Vagina (tissue), 2 donors: ENCODE measurements around the gene TSHZ3. TPM values are rescaled to one million over a fixed set of nuclear protein-coding genes. Genes with fewer than 3 reads are reported as not detected.

Source experiments
- DNase-seq, 2 donors: peaks; one replicate each; pipeline ENCODE4 v3.0.0-alpha.2; 2017; ENCODE audit errors: extremely low spot score in 2 of 2
- H3K27ac ChIP-seq: fragments of 200-600 bp; sonication (generic); one replicate; pipeline ENCODE4 v1.5.1; 2019
- H3K27me3 ChIP-seq: fragments of 200-600 bp; sonication (generic); one replicate; pipeline ENCODE4 v1.5.1; 2019
- H3K36me3 ChIP-seq, 2 donors: fragments of 200-600 bp; sonication (generic); one replicate each; pipeline ENCODE4 v1.5.1; 2017 to 2019
- H3K4me1 ChIP-seq: fragments of 200-600 bp; sonication (generic); one replicate; pipeline ENCODE4 v1.5.1; 2019
- H3K4me3 ChIP-seq, 2 donors: fragments of 200-600 bp; sonication (generic); 1 replicate in 1 of 2; 2 replicates in 1 of 2; pipeline ENCODE4 v1.5.1; 2016 to 2019
- H3K9me3 ChIP-seq: fragments of 200-600 bp; sonication (generic); one replicate; pipeline ENCODE4 v1.5.1; 2019
- POLR2A ChIP-seq, 2 donors: fragments of 450-650 bp; IDR thresholded peaks; one replicate each; pipeline ENCODE4 v1.6.1; 2017; ENCODE audit warnings: antibody characterized with exemption in 2 of 2, mild to moderate bottlenecking in 2 of 2, moderate library complexity in 2 of 2
- POLR2AphosphoS5 ChIP-seq, 2 donors: sonication (generic); formaldehyde crosslinking; IDR thresholded peaks; one replicate each; pipeline ENCODE4 v1.9.0; 2017; ENCODE audit warnings: antibody characterized with exemption in 2 of 2, mild to moderate bottlenecking in 2 of 2, low read depth in 1 of 2; ENCODE audit not compliant: insufficient read depth in 1 of 2
- intact Hi-C: fragments of 100-400 bp; cut with DNase I; formaldehyde crosslinking; loops from one replicate; pipeline ENCODE4 v1.15.1; 2023
- total RNA-seq: library from RNA; depleted of rRNA; stranded (reverse); fragments of >200 nt; gene quantifications from one replicate; pipeline ENCODE4 v1.2.3, GENCODE V29; 2016
- TF ChIP-seq, protein P1 (sequence below), 3 experiments: fragments of 450-650 bp in 2 of 3; fragments of 200-600 bp in 1 of 3; sonication (generic) in 1 of 3; IDR thresholded peaks; one replicate each; pipeline ENCODE4 v1.5.1; 2017 to 2019; ENCODE audit warnings: antibody characterized with exemption in 3 of 3, mild to moderate bottlenecking in 2 of 3, moderate library complexity in 2 of 3

Gene TSHZ3
- total RNA-seq, 1 donor from 2014 or later: 13.5 TPM

DNA sequence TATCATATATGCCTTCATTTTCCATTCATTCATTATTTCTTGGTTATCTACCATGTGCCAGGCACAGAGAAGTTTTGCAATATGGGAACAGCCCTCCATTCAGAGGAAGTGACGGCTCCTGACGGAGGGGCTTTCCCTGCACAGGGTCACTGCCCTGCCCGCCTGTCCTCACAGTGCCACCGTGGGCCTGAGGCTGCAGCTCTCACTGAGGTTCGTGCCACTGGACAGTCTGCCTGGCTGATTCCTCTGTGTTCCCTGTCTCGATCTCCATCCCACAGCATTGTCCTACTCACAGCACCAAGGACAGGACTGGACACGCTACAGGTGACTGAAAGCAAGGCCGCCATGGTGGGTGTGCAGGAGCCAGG is 92.7 kb downstream of the TSHZ3 start:
- no peaks in the 10 kb centered on the region for H3K27me3 ChIP-seq
- H3K4me3 ChIP-seq: no peak overlapping the region
- TF ChIP-seq POLR2A (IDR thresholded peaks at IDR 0.05) (no peak), POLR2AphosphoS5 (IDR thresholded peaks at IDR 0.05; ENCODE audit: insufficient read depth in 1 of 2, low read depth in 1 of 2) (no peak)
- TF ChIP-seq, protein P1, sequence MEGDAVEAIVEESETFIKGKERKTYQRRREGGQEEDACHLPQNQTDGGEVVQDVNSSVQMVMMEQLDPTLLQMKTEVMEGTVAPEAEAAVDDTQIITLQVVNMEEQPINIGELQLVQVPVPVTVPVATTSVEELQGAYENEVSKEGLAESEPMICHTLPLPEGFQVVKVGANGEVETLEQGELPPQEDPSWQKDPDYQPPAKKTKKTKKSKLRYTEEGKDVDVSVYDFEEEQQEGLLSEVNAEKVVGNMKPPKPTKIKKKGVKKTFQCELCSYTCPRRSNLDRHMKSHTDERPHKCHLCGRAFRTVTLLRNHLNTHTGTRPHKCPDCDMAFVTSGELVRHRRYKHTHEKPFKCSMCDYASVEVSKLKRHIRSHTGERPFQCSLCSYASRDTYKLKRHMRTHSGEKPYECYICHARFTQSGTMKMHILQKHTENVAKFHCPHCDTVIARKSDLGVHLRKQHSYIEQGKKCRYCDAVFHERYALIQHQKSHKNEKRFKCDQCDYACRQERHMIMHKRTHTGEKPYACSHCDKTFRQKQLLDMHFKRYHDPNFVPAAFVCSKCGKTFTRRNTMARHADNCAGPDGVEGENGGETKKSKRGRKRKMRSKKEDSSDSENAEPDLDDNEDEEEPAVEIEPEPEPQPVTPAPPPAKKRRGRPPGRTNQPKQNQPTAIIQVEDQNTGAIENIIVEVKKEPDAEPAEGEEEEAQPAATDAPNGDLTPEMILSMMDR (IDR thresholded peaks at IDR 0.05): no peak
- no peak for DNase-seq
- peaks cover 13% of the 10 kb centered on the region for H3K4me1 ChIP-seq
- no peaks in the 10 kb centered on the region for H3K9me3 ChIP-seq
- no peak overlapping the region for H3K27ac ChIP-seq
- intact Hi-C loops: no loop called here
- no peaks in the 10 kb centered on the region for H3K36me3 ChIP-seq

DNA sequence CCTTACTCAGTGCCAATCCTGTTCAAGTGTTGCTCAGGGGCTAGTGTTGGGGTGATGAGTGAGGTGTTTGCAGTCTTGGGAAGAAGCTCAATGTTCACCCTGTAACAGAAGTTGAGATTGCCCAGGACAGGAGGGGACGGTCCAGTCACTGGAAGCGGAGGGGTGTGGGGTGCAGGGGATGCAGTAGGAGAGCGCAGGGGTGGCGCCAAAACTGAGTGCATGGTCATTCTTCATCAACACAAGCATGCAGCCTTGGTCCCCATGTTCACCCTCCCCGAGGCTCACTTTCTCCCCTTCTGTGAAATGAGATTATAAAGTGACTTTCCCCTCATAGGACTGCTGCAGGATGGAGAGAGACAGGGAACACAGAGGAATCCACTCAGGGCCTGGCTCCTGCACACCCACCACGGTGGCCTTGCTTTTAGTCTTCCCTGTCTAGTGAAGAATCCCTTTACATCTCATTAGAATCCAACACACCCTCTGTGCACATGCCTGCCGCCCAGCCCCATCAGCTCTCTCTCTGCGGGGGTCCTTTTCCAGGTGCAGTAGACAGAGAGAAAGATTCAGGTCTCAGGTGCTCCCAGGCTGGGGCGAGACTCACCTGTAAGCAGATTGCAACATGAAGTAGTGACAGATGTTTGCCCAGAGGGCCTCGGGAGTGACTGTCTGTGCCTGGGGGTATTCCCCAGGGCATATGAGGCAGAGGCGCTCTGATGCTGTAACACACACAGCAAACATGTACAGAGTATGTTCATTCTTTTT is 93.2 kb downstream of the TSHZ3 start:
- Histone ChIP-seq H3K27ac (no peak overlapping the region), H3K9me3 (no peaks in the 10 kb centered on the region), H3K4me3 (no peak overlapping the region), H3K27me3 (no peaks in the 10 kb centered on the region), H3K36me3 (no peaks in the 10 kb centered on the region), H3K4me1 (peaks cover 7% of the 10 kb centered on the region)
- intact Hi-C loops: no loop called here
- DNase-seq: no peak
- TF ChIP-seq POLR2AphosphoS5 (IDR thresholded peaks at IDR 0.05; ENCODE audit: insufficient read depth in 1 of 2, low read depth in 1 of 2): no peak
- TF ChIP-seq POLR2A (IDR thresholded peaks at IDR 0.05): no peak
- TF ChIP-seq, protein P1 (IDR thresholded peaks at IDR 0.05): no peak

DNA sequence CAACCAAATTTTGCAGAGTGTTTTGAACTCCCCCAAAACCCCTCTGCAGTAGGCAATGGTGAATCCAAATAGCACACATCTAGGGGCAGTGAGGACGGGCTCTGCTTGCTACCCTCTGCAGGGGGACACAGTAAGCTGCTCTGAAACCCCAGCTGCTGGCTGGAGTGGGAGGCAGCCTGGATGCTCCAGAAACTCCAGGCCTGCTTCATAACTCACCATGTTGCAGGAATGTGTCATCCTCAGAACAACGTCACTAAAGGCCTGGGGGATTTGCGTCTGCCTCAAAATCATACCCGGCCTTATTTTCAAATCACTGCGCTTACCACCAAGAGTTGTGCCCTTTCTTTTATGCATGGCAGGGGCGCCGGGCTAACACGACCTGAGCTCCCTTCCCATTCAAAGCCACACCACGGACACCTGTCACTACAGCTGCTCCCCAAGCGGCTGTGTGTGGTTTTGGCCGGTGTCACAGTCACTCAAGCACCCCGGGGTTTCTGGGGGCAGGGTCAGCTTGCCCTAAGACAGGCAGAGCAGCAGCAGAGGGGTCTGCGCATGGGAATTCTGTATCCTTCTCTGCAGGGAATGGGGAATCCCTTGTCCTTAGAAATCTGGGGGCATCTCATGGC is 93.9 kb downstream of the TSHZ3 start:
- no peak overlapping the region for H3K4me3 ChIP-seq
- no peak for TF ChIP-seq POLR2A (IDR thresholded peaks at IDR 0.05)
- no peak for TF ChIP-seq POLR2AphosphoS5 (IDR thresholded peaks at IDR 0.05; ENCODE audit: insufficient read depth in 1 of 2, low read depth in 1 of 2)
- TF ChIP-seq, protein P1 (IDR thresholded peaks at IDR 0.05): no peak
- H3K9me3 ChIP-seq: no peaks in the 10 kb centered on the region
- intact Hi-C loops: no loop called here
- DNase-seq: peak in 1 of 2 donors; percentile 95
- no peaks in the 10 kb centered on the region for H3K27me3 ChIP-seq
- no peaks in the 10 kb centered on the region for H3K36me3 ChIP-seq
- H3K27ac ChIP-seq: no peak overlapping the region
- peaks cover under 1% of the 10 kb centered on the region for H3K4me1 ChIP-seq

DNA sequence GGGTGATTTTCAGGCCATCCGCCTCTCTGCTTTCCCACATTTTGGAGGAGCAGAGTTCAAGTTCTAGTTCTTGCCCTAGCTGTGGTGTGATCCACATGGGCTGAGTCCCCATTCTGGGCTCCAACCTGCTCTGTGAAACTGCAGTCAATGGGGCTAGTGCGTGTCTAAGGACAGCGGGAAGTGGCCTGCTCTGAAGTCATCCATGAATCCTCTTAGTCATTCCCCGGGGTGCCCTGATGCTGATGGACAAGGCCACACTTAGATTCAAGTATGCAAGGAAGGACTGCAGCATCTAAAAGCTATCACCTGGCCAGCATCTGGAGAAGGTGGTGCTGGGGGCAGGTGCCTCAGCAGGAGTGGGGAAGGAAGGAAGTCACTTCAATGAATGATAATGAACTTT is 94.6 kb downstream of the TSHZ3 start:
- no peaks in the 10 kb centered on the region for H3K36me3 ChIP-seq
- intact Hi-C loops: no loop called here
- H3K9me3 ChIP-seq: no peaks in the 10 kb centered on the region
- no peaks in the 10 kb centered on the region for H3K27me3 ChIP-seq
- H3K27ac ChIP-seq: no peak overlapping the region
- DNase-seq: no peak
- H3K4me3 ChIP-seq: no peak overlapping the region
- TF ChIP-seq POLR2A (IDR thresholded peaks at IDR 0.05) (no peak), POLR2AphosphoS5 (IDR thresholded peaks at IDR 0.05; ENCODE audit: insufficient read depth in 1 of 2, low read depth in 1 of 2) (no peak)
- TF ChIP-seq, protein P1 (IDR thresholded peaks at IDR 0.05): no peak
- H3K4me1 ChIP-seq: no peaks in the 10 kb centered on the region

DNA sequence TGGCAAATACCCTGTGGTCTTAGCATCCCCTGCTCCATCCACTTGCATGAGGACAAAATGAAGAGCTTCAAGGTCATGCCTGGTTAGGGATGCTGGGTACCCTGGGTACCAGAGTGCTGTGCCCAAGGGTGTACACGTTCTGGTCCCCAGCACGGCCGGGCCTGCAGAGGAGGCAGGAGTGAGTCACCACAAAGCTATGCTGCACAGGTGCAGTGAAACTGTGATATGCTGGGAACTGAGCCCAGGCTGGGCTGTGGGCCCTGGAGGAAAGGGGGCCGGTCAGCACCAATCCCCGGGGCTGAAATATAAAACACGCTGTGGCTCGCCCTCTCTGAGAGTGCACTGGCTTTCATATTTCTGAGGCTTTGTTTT is 95.1 kb downstream of the TSHZ3 start:
- H3K27ac ChIP-seq: no peak overlapping the region
- H3K36me3 ChIP-seq: no peaks in the 10 kb centered on the region
- no peaks in the 10 kb centered on the region for H3K9me3 ChIP-seq
- no peaks in the 10 kb centered on the region for H3K4me1 ChIP-seq
- no peak overlapping the region for H3K4me3 ChIP-seq
- DNase-seq: peak in 1 of 2 donors; percentile 80
- intact Hi-C loops: no loop called here
- H3K27me3 ChIP-seq: no peaks in the 10 kb centered on the region
- TF ChIP-seq, protein P1 (IDR thresholded peaks at IDR 0.05): no peak
- TF ChIP-seq POLR2AphosphoS5 (IDR thresholded peaks at IDR 0.05; ENCODE audit: insufficient read depth in 1 of 2, low read depth in 1 of 2) (no peak), POLR2A (IDR thresholded peaks at IDR 0.05) (no peak)
